Hippocampal formation (tissue), 2 donors: Measurements from ENCODE around the gene C1QL1.
A peak's percentile ranks its signal among the peaks of the same experiment; 100 is the strongest.

ENCODE experiments used
- DNase-seq, 2 donors: peaks; one replicate each; lab custom pipeline; 2025; lab: John Stamatoyannopoulos, UW

The C1QL1 gene

DNA sequence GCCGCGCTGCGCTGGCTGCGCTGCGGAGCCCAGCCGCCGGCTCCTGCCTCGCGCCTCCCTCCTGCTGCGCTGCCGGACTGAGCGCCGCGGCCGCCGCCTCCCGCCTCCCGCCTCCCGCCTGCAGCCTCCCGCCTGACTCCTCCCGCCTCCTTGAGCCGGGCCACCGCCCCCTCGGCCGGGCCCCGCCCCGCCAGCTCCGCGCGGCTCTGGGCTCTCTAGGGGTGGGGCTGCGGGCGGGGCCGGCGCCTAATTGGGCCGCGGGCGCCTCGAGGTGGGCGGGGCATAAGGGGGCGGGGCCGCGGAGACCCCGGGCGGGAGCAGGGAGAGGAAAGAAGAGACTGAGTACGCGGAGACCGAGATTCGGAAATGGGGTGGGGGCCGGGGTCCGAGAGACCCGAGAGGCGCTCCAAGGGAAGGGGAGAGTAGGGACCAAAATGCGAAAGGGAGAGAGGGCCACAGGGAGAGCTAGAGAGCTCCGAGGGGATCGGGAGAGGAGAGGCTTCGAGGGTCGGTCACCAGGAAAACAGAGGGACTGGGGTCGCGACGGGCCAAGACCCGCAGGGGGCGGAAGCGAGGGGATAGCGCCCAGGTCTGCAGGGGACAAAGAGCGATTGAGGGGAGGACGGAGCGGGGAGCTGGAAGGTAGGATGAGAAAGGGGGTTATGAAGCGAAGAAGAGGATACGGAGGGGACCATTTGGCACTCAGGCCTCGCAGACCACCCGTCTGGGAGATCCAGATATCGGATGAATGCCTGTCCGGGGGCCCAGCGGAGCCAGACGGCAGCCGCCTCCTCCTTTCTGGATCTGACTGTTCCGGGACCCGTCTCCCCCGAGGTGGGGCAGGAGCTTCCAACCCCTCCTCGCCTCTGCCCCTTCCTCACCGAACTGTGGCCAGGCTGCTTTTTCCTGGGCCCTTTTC lies at the start of gene C1QL1:
TSS of gene C1QL1 (minus strand) at position 79 of the 919 bp plus-strand sequence. CDS start 255 bp downstream, outside the sequence.
- peak; percentile 71 to 74 for DNase-seq

DNA sequence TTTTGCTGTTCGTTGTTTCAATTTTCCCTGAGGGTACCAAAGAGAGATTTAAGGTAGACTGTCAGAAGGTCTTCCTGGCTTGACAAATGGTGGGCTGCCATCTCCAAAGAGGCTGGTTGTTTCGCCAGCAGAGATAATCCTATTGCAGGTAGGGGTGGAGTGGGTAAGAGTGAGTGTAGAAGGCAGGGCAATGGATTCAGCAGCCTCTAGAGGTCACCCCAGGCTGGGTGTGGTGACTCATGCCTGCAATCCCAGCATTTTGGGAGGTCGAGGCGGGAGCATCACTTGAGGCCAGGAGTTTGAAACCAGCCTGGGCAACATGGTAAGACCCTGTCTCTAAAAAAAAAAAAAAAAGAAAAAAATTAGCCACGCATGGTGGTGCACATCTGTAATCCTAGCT lies 48.7 kb upstream of the C1QL1 start:
- no peak for DNase-seq

DNA sequence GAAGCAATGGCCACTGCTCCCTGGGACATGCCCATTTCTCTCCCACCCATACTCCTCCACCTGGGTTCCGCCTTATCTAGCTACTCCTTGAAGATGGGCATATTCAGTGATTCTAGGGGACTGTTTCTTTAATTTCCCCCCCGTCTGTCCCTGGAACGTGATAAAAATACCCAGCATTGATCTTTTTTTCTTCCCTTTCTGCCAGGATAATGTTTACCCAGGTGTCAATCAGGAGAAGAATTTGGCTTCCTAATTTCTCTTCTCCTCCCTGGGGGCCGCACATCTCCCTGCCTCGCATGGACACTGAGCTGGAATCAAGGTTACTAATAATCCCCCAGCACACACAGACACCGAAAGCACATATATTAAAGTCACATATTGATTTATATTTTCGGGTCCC lies 48.1 kb upstream of the C1QL1 start:
- DNase-seq: no peak

DNA sequence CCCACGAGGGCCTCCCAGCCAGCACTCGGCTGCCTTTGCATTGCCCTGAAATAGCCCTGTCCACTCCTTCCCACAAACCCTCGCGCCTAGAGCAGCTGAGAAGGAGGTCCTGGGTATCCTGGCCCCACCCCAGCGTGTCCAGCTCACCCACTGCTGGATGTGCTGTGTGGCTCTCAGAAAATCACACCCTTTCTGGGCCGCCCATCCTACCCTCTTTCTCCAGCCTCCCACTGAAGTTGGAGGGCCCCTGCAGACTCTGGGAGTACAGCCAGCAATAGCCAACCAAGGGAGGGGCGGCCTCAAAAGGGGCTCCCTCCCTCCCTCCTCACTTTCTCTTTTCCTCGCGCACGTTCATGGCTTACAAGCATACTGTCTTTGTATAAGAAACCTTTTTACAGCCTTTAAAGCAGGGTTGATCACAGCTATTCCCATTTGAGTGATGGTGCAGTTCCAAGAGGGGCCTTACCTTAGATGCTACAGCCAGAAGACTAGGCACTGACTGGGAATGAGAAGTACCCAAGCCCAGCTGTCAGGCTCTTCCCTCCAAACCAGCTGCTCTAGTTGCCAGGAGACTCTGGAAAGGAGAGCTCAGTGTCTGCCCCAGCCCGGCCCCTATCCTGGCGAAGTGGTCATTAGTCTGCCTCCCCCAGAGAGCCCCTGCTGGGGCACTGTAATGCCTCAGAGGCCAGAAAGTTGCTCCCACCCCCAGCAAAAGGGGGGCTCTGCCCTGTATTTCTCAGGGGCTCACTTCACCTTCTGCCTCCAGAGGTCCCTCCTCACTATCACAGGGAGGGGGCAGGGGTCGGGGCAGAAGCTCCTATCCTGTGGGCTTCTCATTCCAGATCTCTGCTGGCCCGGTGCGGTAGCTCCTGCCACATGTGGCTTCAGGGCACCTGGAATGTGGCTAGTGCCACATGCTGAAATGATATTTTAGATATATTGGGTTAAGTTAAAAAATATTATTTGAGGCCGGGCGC lies 45.2 kb upstream of the C1QL1 start:
- no peak for DNase-seq

DNA sequence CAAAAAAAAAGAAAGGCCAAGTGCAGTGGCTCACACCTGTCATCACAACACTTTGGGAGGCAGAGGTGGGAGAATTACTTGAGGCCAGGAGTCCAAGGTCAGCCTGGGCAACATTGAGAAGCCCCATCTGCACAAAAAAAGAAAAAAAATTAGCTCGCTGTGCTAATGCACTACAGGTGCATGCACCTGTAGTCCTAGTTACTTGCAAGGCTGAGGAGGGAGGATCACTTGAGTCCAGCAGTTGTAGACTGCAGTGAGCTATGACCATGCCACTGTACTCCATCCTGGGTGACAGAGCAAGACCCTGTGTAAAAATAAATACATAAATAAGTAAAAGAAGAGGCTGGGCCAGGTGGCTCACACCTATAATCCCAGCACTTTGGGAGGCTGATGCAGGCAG lies 43.7 kb upstream of the C1QL1 start:
- DNase-seq: no peak

DNA sequence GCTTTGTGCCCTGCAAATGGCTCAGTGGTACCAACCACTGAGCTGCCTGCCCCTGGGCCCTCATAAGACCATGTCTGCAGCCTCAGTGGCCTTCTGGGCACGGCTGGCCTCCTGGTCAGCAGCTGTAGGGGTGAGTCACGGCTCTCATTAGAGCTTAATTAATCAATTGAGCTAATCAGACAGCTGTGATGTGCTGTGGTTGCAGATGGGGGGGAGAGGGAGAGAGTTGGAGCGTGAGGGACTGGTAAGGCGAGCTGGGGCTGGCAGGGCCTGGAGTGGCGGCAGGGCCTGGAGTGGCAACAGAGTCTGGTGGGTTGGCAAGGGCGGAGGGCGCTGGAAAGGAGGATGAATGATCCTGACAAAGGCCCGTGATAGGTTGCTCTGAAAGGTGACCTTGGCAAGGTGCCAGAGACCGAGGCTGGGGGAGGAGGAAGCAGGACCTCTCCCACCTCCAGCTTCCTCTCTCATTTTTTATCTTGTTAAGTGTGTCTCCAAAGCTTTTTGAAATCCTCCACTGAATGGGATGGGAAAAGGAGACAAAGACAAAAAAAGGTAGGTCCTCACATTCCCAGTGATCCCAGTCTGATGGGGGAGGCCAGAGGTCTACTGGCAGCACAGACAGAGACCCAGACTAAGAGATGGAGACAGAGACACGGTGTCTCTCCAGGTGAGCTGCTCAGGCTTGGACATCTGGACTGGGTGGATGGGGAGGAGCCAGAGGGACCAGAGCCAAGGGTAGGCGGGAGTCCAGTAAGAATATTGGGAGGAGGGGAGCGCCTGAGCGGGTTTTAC lies 41.8 kb upstream of the C1QL1 start:
- DNase-seq: no peak

DNA sequence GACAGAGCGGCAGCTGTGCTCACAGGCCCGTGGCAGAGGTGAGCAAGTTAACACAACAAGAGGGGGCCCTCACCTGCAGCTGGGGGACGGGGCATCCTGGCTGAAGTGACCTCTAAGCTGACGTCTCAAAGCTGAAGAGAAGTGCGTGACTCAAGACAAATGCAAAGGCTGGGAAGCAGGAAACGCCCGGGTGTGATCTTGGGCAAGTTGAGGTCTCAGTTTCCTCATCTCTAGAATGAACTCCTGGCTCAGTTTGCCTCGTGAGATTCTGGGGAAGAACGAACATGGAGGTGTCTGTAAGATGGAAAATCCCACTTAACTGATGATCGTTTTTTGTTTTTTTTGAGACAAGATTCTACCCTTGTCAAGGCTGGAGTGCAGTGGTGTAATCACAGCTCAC lies 40.1 kb upstream of the C1QL1 start:
- DNase-seq: no peak

DNA sequence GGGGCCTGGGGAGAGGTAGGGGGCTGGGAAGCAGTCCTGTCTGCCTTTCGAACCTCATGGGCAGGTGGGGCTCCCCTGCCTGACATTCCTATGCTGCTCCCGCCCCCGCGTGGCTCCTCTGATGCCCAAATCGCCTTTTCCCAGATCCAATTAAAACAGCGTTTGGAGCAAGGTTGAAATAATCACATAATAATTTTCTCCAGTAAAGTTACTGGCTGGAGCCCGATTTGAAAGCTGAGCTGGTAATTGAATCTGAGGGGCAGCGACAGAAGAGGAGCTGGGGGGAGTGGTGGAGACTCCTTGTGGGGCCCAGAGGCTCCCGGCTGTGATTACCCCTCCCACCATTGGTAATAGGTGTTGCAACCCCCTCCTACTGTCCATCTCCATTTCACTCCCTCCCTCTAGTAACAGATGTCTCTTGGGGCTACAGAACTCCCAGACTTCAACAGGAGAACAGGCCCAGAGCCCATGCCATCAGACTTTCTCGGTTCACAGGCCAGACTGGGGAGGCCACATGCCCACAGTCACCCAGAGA lies 38.9 kb upstream of the C1QL1 start:
- no peak for DNase-seq

DNA sequence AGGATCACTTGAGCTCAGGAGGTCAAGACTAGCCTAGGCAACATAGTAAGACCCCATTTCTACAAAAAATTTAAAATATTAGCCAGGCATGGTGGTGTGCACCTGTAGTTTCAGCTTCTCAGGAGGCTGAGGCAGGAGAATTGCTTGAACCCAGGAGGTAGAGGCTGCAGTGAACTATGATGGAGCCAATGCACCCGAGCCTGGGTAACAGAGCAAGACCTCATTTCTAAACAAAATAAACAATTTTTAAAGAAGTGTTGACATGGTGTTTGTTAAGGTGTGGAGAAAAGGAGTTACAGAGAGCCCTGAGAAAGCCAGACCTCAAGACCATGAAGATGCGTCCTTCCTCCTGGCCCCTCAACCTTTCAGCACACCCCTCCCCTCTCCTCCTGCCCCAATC lies 37.6 kb upstream of the C1QL1 start:
- no peak for DNase-seq

DNA sequence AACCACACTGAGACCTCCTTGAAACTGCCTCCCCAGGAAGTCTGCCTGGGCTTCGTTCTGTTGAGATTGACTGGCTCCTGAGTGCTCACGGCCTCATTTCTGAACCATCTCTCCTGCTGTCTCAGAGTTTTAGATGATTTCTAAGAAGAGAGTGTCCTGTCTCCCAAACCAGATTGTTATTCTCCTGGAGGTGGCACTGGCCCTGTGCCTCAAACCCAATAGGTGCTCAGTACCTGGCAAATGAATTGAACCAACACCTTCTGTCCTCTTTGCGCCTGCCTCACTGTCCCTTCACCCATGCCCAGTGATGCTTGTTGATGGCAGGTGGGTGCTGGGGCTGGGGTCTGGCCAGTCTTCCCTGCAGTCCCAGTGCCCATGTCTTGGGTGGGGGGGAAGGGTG lies 36.3 kb upstream of the C1QL1 start:
- DNase-seq: no peak

DNA sequence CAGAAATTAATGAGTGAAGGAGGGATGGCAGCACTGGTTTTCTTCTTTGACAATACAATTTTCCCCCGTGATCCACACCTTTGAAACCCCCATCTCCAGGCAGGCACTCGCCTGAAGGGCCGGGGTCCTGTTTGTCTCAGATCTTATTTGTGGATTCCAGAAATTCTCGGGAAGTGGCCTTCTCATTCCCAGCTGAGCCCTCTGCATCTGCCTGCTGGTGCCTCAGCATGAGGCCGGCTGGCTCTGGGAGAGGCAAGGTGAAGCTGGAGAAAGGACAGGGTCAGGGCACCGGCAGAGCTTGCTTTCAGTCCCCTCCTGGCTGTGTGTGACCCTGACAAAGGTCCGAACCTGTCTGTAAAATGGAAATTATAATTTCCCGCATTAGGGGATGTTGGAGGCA lies 35.8 kb upstream of the C1QL1 start:
- no peak for DNase-seq

DNA sequence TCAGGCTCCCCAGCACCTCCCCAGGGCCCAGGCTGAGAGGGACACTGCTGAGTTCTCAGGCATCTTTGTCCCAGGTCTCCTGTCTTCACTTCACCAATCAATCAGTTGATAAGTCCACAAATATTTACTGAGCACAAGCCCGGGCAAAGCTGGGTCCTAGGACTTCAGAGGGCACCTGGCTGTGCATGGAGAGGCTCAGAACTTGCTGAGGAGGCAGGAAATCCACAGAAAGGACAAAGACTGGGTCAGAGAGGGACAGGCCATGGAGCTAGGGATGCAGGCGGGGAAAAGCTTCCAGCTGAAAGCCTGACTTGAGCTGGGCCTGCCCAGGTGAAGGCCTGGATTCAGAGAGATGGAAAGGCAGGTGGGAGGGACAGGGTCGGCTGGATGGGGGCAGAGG lies 33.2 kb upstream of the C1QL1 start:
- no peak for DNase-seq

DNA sequence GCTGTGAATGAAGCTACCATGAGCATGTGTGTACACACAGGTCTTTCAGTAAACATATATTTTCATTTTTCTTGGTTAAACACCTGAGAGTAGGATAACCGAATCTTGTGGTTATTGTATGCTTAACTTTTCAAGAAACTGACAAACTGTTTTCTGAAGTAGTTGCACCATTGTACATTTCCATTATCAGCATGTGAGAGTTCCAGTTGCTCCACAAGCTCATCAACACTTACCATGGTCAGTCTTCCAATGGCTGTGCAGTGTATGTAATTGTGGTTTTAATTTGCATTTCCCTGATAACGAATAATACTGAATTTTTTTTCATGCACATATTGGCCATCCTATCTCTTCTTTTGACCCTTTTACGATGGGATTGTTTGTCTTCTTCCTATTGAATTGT lies 31.3 kb upstream of the C1QL1 start:
- DNase-seq: no peak

DNA sequence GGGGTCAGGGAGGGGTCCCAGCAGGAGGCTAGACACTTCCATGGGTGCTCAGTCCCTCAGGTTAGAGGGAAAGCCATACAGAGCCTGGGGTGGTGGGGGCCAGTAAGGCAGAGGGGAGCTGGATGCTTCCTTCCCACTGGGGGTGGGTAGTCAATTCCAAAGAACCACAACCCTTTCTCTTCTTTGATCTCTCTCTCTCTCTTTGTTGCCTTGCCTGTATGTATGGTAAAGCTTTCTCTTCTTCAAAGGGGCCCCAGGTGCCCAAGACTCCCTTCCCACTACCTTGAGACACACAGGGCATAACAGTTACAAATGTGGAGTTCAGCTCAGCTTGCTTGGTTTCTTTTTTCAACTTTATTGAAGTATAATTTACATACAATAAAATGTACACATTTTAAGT lies 30.5 kb upstream of the C1QL1 start:
- DNase-seq: no peak

DNA sequence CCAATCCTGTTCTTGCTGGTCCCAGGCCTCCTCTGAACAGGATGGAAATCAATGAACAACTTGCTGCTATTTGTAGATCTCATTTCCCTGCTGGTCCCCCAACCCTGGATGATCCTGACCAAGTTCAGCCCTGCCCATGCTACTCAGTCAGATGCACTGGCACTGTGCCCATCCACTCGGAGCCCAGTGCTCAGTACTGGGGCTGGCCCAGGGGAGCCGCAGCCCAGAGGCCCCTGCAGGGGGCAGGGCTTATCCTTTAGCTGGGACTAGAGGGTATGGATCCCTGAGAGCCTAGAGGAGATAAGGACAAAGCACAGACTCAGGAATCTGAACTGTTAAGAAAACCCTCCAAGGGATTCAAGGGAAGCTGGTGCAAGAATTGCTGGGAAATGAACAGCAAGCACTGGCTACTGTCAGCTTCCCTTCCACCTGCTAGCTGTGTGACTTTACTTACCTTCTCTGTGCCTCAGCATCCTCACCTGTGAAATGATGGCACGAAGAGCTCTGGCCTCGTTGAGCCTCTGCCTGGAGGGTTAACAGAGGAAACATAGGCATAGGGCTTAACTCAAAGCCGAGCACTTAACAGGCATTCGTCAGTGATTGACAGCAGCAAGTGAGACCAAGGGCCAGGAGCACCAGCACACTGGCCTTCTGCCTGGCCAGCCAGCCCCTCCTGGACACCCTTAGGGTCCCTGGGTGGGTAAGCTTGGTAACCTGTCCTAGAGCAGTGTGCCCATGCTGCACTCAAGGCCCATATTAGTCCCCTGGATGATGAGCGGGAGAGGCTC lies 29.8 kb upstream of the C1QL1 start:
- DNase-seq: no peak

DNA sequence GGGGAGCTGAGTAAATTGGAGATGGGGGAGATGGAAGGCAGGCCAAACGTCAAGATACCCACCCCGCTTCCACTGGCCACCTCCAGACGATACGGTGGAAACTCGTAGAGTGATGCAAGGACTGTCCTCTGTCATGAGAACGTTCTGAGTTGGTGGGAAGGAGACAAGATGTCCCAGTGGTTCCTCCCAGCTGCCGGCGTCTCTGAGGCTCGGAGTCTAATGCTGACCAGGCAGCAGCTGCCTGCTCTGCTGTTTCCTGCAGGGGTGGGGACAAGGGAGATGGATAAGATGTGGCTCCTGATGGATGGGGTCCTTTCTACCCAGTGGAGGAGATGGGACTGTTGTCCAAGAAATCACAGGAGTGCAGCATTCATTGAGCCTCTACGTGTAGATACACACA lies 28.2 kb upstream of the C1QL1 start:
- DNase-seq: no peak

DNA sequence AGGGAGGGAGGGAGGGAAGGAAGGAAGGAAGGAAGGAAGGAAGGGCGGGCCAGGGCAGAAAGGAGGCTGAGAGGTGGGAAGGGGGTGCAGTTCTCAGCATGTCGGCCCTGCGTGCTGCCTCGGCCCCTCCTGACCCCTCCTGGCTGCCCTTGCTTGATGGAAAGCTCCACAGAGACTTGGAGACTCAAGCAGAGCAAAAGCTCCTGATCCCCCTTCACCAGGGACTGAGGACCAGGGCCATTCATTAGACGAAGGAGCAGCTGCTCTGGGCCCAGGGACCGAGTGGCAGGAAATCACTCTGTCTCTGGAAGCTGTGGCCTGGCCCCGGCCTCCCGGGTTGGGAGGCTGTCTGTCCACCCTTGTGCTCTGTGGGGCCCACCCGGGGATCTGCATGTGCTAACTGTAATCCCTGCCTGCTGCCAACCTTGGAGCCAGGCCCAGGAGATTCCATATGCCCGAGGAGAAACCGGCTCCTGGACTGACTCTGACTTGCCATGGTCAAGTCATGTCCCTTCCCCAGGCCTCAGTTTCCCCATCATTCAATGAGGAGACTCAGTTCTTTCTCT lies 27.4 kb upstream of the C1QL1 start:
- no peak for DNase-seq

DNA sequence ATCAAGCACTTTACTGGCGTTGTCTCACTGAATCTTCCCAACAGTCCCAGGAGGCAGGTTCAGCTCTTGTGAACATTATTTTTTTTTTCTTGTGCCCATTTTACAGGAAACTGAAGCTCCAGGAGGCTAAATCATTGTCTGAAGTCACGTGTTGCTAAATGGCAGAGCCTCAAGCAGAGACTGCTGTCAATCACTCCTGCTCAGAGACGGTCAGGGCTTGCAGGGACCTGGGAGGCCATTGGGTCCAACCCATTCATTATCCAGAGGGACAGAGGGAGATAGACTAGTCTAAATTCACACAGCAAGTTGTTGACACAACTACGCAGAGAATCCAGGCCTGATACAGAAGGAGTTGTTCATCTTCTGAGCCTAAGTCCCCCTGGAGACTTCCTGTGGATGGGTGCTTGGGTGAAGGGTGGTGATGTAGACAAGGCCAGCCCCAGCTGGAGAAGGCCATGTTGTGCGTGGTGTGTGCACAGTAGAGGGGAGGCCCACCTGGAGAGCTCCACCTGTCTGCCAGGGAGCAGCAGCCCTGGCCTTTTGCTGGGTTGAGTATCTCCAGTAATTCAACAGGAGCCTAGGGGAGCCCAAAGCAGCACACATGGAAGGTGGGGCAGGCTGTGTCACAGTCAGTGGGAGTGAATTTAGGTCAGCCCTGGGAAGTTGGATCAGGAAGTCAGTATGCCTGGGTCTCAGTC lies 24.3 kb upstream of the C1QL1 start:
- DNase-seq: no peak

DNA sequence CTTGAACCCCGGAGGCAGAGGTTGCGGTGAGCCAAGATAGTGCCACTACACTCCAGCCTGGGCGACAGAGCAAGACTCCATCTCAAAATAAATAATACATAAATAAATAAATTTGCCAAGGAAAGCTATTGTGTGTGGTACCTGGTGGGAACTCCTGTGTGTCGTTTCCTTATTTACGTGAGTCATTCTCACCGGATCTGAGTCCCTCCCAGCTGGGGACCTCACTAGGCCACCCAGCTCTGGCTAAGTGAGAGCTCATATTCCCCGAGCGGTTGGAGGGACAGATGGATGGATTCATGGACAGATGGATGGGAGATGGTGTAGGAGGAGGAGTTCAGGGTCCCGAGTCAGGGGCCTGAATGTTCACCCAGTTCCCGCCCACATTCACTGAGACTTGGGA lies 22.9 kb upstream of the C1QL1 start:
- no peak for DNase-seq
